Uterus (tissue), 4 donors: ENCODE data around the gene KIF24. TPM values are rescaled to one million over a fixed set of nuclear protein-coding genes. Genes with fewer than 3 reads are reported as not detected.

ENCODE experiments used
- DNase-seq, 2 donors: peaks; one replicate each; pipeline ENCODE4 v3.0.0-alpha.2; 2019 to 2020
- H3K27ac ChIP-seq, 2 donors: fragments of 200-600 bp; sonication (generic); 1 replicate in 1 of 2; 2 replicates in 1 of 2; pipeline ENCODE4 v1.5.1; 2016 to 2018
- H3K27me3 ChIP-seq, 2 donors: fragments of 200-600 bp; sonication (generic); one replicate each; pipeline ENCODE4 v1.5.1; 2018 to 2019; ENCODE audit warnings: control low read depth in 1 of 2
- H3K36me3 ChIP-seq, 2 donors: fragments of 200-600 bp; sonication (generic); one replicate each; pipeline ENCODE4 v1.5.1; 2019; ENCODE audit warnings: control low read depth in 1 of 2
- H3K4me1 ChIP-seq, 2 donors: fragments of 200-600 bp; sonication (generic); one replicate each; pipeline ENCODE4 v1.5.1; 2018 to 2019; ENCODE audit warnings: control low read depth in 1 of 2
- H3K4me3 ChIP-seq, 2 donors: fragments of 200-600 bp; sonication (generic); 1 replicate in 1 of 2; 2 replicates in 1 of 2; pipeline ENCODE4 v1.5.1; 2018 to 2019; ENCODE audit warnings: mild to moderate bottlenecking in 1 of 2
- H3K9me3 ChIP-seq, 2 donors: fragments of 200-600 bp; sonication (generic); one replicate each; pipeline ENCODE4 v1.5.1; 2019; ENCODE audit warnings: control low read depth in 1 of 2
- CTCF ChIP-seq, 4 experiments: fragments of 200-600 bp in 2 of 4; fragments of 450-650 bp in 2 of 4; sonication (generic) in 2 of 4; IDR thresholded peaks; one replicate each; pipeline ENCODE4 v1.5.1; 2016 to 2019; ENCODE audit warnings: antibody characterized with exemption in 4 of 4, mild to moderate bottlenecking in 2 of 4, moderate library complexity in 1 of 4
- POLR2A ChIP-seq, 2 donors: fragments of 450-650 bp; IDR thresholded peaks; one replicate each; pipeline ENCODE4 v1.6.1; 2016; ENCODE audit warnings: antibody characterized with exemption in 2 of 2, mild to moderate bottlenecking in 1 of 2, moderate library complexity in 1 of 2
- intact Hi-C: fragments of 100-400 bp; cut with DNase I; formaldehyde crosslinking; loops from one replicate; pipeline ENCODE4 v1.15.1; 2023; ENCODE audit warnings: low total_unique reads
- total RNA-seq, 4 donors: library from RNA; depleted of rRNA in 3 of 4; stranded (reverse); fragments of >200 nt in 3 of 4; gene quantifications; one replicate each; pipeline versions ENCODE4 v1.1.0 to v1.2.4, GENCODE V29; 2014 to 2023
- donor health status: DM: yes; HTN: yes; CAD: no.

KIF24 gene
- total RNA-seq = 1 to 10 TPM; 1.2 to 6.1 (median 1.5) TPM

- no peaks in the 10 kb centered on the region for H3K9me3 ChIP-seq
- H3K27ac ChIP-seq = peak within 1 kb of the TSS; percentile 88 to 97
- DNase-seq = peak; percentile 96 to 98
- H3K4me1 ChIP-seq = peaks cover 0 to 6% of the 10 kb centered on the region in 2 donors
- H3K4me3 ChIP-seq = peak within 1 kb of the TSS; percentile 53 to 91
- TF ChIP-seq CTCF (IDR thresholded peaks at IDR 0.05) (no peak), POLR2A (IDR thresholded peaks at IDR 0.05) (peak; percentile 68 to 84)
- no peaks in the 10 kb centered on the region for H3K36me3 ChIP-seq
- H3K27me3 ChIP-seq = no peaks in the 10 kb centered on the region
- intact Hi-C loops = no loop called here
Observed at GRCh38 chr9:34328987-34329832, at the start of gene KIF24, which contains the start of gene NUDT2. TSS of gene KIF24 (minus strand) at chr9:34329268. CDS start at chr9:34311346, 17,922 bp downstream. TSS of gene NUDT2 (plus strand) at chr9:34329569. CDS start at chr9:34339040, 9,471 bp downstream.

- no peaks in the 10 kb centered on the region for H3K27me3 ChIP-seq
- peaks cover 0 to 4% of the 10 kb centered on the region in 2 donors for H3K4me1 ChIP-seq
- DNase-seq = no peak
- H3K27ac ChIP-seq = no peak overlapping the region
- TF ChIP-seq POLR2A (IDR thresholded peaks at IDR 0.05) (no peak), CTCF (IDR thresholded peaks at IDR 0.05) (no peak)
- H3K36me3 ChIP-seq = no peaks in the 10 kb centered on the region
- intact Hi-C loops = no loop called here
- no peaks in the 10 kb centered on the region for H3K9me3 ChIP-seq
- H3K4me3 ChIP-seq = no peak overlapping the region
Observed at GRCh38 chr9:34378376-34379060, 49.5 kb upstream of the KIF24 start.

- peak in 1 of 2 donors; percentile 43 for DNase-seq
- H3K9me3 ChIP-seq = no peaks in the 10 kb centered on the region
- no peaks in the 10 kb centered on the region for H3K27me3 ChIP-seq
- no peaks in the 10 kb centered on the region for H3K36me3 ChIP-seq
- H3K4me1 ChIP-seq = peaks cover 0 to 4% of the 10 kb centered on the region in 2 donors
- TF ChIP-seq CTCF (IDR thresholded peaks at IDR 0.05) (no peak), POLR2A (IDR thresholded peaks at IDR 0.05) (no peak)
- intact Hi-C loops = no loop called here
- H3K27ac ChIP-seq = peak overlapping the region; percentile 64 to 66
- H3K4me3 ChIP-seq = peak overlapping the region; percentile 53 to 64
Observed at GRCh38 chr9:34377404-34377746, 48.3 kb upstream of the KIF24 start.

GRCh38 chr9:34376596-34377403 is 47.7 kb upstream of the KIF24 start, which contains the start of gene MYORG:
TSS of gene MYORG (minus strand) at chr9:34376898. CDS start at chr9:34372943, 3,955 bp downstream.
- no peaks in the 10 kb centered on the region for H3K9me3 ChIP-seq
- H3K27me3 ChIP-seq = no peaks in the 10 kb centered on the region
- H3K27ac ChIP-seq = peak within 1 kb of the TSS; percentile 64 to 66
- peak; percentile 90 to 91 for DNase-seq
- intact Hi-C loops = no loop called here
- no peaks in the 10 kb centered on the region for H3K36me3 ChIP-seq
- peaks cover 0 to 4% of the 10 kb centered on the region in 2 donors for H3K4me1 ChIP-seq
- peak; percentile 46 to 51 for TF ChIP-seq POLR2A (IDR thresholded peaks at IDR 0.05)
- TF ChIP-seq CTCF (IDR thresholded peaks at IDR 0.05) = no peak
- peak within 1 kb of the TSS; percentile 53 to 64 for H3K4me3 ChIP-seq
